Psoas muscle (tissue), 8 donors: ENCODE measurements around the gene MTHFSD. TPM values are rescaled to one million over a fixed set of nuclear protein-coding genes. Genes with fewer than 3 reads are reported as not detected.
A peak's percentile ranks its signal among the peaks of the same experiment; 100 is the strongest.

Experiments
- ATAC-seq, 4 donors: fragments of 200-7000 bp; cut with Tn5 transposase; one replicate each; pipeline ENCODE4 v1.9.1; 2020; ENCODE audit warnings: moderate library complexity in 3 of 4, mild to moderate bottlenecking in 2 of 4
- DNase-seq, 2 donors: peaks; one replicate each; pipeline ENCODE4 v3.0.0-alpha.2; 2020
- H3K27ac ChIP-seq: fragments of 200-600 bp; one replicate; pipeline ENCODE4 v1.8.0; 2022
- H3K27me3 ChIP-seq, 3 donors: fragments of 200-600 bp in 1 of 3; one replicate each; pipeline versions ENCODE4 v1.6.1 to v1.8.0; 2013 to 2022; ENCODE audit warnings: low read length in 2 of 3, mild to moderate bottlenecking in 2 of 3, moderate library complexity in 1 of 3; ENCODE audit not compliant: insufficient read depth in 3 of 3
- H3K36me3 ChIP-seq, 2 donors: fragments of 200-600 bp in 1 of 2; one replicate each; pipeline versions ENCODE4 v1.6.1 to v1.8.0; 2013 to 2022; ENCODE audit warnings: low read depth in 1 of 2, mild to moderate bottlenecking in 1 of 2, moderate library complexity in 1 of 2; ENCODE audit not compliant: insufficient read depth in 1 of 2
- H3K4me1 ChIP-seq: fragments of 200-600 bp; one replicate; pipeline ENCODE4 v1.8.0; 2022
- H3K4me3 ChIP-seq: fragments of 200-600 bp; one replicate; pipeline ENCODE4 v1.8.0; 2022; ENCODE audit warnings: mild to moderate bottlenecking
- H3K9me3 ChIP-seq: fragments of 200-600 bp; one replicate; pipeline ENCODE4 v1.8.0; 2022
- CTCF ChIP-seq: fragments of 200-600 bp; IDR thresholded peaks from one replicate; pipeline ENCODE4 v1.8.0; 2022; ENCODE audit warnings: antibody characterized with exemption
- WGBS, 3 donors: extraction: QIAGEN DNeasy Blood & Tissue Kit; methylation state at CpG; one replicate each; pipeline versions ENCODE4 v1.1.6 to v1.1.7; 2013; 5-methylcytosine and 5-hydroxymethylcytosine counted together
- intact Hi-C, 2 donors: fragments of 100-400 bp; cut with DNase I; formaldehyde crosslinking; loops; one replicate each; pipeline versions ENCODE4 v1.11.0 to v1.14.2; 2022
- polyA plus RNA-seq, 3 donors: library from polyadenylated mRNA; stranded (reverse); fragments of 200-250 nt; gene quantifications; one replicate each; pipeline ENCODE4 v1.2.3, GENCODE V29; 2013
- total RNA-seq, 4 donors: library from RNA; stranded (reverse); fragmentation: NEBNext Ultra II Directional in 2 of 4; extraction: Animal tissue kit (Norgen Biotek cat#: 25700) in 2 of 4; gene quantifications; one replicate each; pipeline versions ENCODE4 v1.2.1 to v1.2.4, GENCODE V29; 2021 to 2023
- donor health status: healthy with polysubstance abuse.
- donor health status: DM: no; HTN: no; CAD: no; lungs with moderate emphysema.
- donor health status: Bipolar disorder and iron deficiency.
- donor health status: healthy.
- donor health status: DM: yes; HTN: yes; CAD: no.
- donor health status: DM: no; HTN: no; CAD: no.
- donor health status: DM: no; HTN: no; CAD: no.
- donor health status: DM: yes; HTN: yes; CAD: no.

The MTHFSD gene
- total and polyA plus RNA-seq, 7 donors, result 4.3 to 16.0 (median 8.1) TPM

DNA sequence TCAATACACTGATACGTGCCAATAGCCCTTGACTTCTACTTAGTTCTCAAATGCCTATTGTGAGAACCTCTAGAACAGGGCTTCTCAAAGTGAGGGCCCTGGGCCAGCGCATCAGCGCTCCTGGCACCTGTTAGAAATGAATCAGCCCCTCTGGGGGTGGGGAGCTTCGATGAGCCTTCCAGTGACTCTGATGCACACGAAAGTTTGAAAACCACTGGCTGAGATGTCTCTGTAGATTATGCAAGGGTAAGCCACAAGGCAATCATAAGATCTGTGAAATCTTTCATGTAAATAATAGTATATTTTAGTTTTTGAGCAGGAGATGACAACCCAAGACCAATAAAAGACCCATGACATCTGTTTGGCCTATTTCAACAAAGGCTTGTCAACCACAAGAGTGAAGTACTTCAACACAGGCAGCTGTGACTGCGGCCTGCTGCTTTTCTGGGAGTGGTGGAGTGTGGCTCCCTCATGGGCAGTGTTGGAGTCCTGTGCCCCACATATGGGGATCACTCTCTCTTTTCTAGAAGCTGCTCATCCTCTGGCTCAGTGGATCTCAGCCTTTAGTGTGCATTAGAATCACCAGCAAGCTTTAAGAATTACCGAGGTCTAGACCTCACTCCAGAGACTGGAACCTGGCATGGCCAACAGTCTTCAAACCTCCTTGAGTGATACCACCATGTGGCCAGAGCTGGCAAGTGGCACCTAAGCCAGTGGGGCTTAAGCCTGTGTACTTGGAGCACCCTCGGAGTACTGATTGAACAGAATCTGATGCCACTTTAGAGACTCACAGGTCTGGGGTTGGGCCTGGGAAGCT, 5.8 kb downstream of the MTHFSD start:
- WGBS, 3 donors, result 74 to 81% (median 77%) methylated on average over 8 of the region's 8 CpGs
- peaks cover 0 to 85% of the 10 kb centered on the region in 2 donors for H3K36me3 ChIP-seq
- no peak overlapping the region for H3K27ac ChIP-seq
- no peaks in the 10 kb centered on the region for H3K27me3 ChIP-seq
- ATAC-seq (peak in 3 of 4 donors; percentile 40 to 73 (median 55)), DNase-seq (no peak)
- intact Hi-C loops, result loop anchor here in 1 of 2 donors (5.0 kb wide), 1 partner anchor 1213 kb away; no protein-coding TSS in a partner anchor
- no peak overlapping the region for H3K4me3 ChIP-seq
- TF ChIP-seq CTCF, result no peak
- no peaks in the 10 kb centered on the region for H3K4me1 ChIP-seq
- H3K9me3 ChIP-seq, result no peaks in the 10 kb centered on the region

- H3K27me3 ChIP-seq, result no peaks in the 10 kb centered on the region
- no peaks in the 10 kb centered on the region for H3K4me1 ChIP-seq
- no peaks in the 10 kb centered on the region for H3K9me3 ChIP-seq
- DNase-seq (no peak), ATAC-seq (no peak)
- intact Hi-C loops, result loop anchor here in 1 of 2 donors (5.0 kb wide), 1 partner anchor 1215 kb away; no protein-coding TSS in a partner anchor
- H3K27ac ChIP-seq, result no peak overlapping the region
- no peak for TF ChIP-seq CTCF
- no peak overlapping the region for H3K4me3 ChIP-seq
- peaks cover 0 to 90% of the 10 kb centered on the region in 2 donors for H3K36me3 ChIP-seq
- WGBS, 3 donors, result 96 to 97% (median 97%) methylated on average over 11 of the region's 11 CpGs
These were observed 7.7 kb downstream of the MTHFSD start for GRCh38 chr16:86547286-86547685.

- ATAC-seq (no peak), DNase-seq (no peak)
- WGBS, 3 donors, result 81 to 85% (median 82%) methylated on average over 8 of the region's 8 CpGs
- no peak for TF ChIP-seq CTCF
- no peaks in the 10 kb centered on the region for H3K9me3 ChIP-seq
- H3K36me3 ChIP-seq, result peaks cover 0 to 90% of the 10 kb centered on the region in 2 donors
- H3K4me1 ChIP-seq, result no peaks in the 10 kb centered on the region
- intact Hi-C loops, result loop anchor here in 1 of 2 donors (5.0 kb wide), 1 partner anchor 1216 kb away; no protein-coding TSS in a partner anchor
- no peak overlapping the region for H3K4me3 ChIP-seq
- no peak overlapping the region for H3K27ac ChIP-seq
- no peaks in the 10 kb centered on the region for H3K27me3 ChIP-seq
These were observed 8.4 kb downstream of the MTHFSD start for GRCh38 chr16:86546638-86547013.

- TF ChIP-seq CTCF, result no peak
- Histone ChIP-seq H3K4me1 (no peaks in the 10 kb centered on the region), H3K9me3 (no peaks in the 10 kb centered on the region), H3K27ac (no peak overlapping the region), H3K36me3 (peaks cover 0 to 90% of the 10 kb centered on the region in 2 donors), H3K4me3 (no peak overlapping the region), H3K27me3 (no peaks in the 10 kb centered on the region)
- intact Hi-C loops, result loop anchor here in 1 of 2 donors (5.0 kb wide), 1 partner anchor 1216 kb away; no protein-coding TSS in a partner anchor
- no peak for ATAC-seq
- DNase-seq, result no peak
- WGBS, 3 donors, result 66 to 76% (median 70%) methylated on average over 19 of the region's 19 CpGs
These were observed 8.9 kb downstream of the MTHFSD start for GRCh38 chr16:86545954-86546637.
